ENCODE data around the gene FIP1L1.
"Not testable (repeated sequence)": the region's sequence is repeated elsewhere in the genome, so short reads cannot be mapped to it uniquely, and the experiment has no call there.

Gene FIP1L1

GRCh38 chr4:53377319-53378170, at the start of gene FIP1L1:
Gene FIP1L1 (plus strand): TSS chr4:53377641. CDS start chr4:53377839, 198 bp downstream.
- Histone ChIP-seq H3K4me1 (ENCODE audit: insufficient read depth, low read length) (peaks cover 9% of the 10 kb centered on the region), H3K9ac (ENCODE audit: low read length) (peak within 1 kb of the TSS; percentile 68), H3K27me3 (ENCODE audit: control insufficient read depth in 1 of 2, insufficient read depth in 2 of 2, low read length in 2 of 2) (no peaks in the 10 kb centered on the region), H3K27ac (ENCODE audit: low read depth, low read length) (peak within 1 kb of the TSS; percentile 82), H3K4me3 (ENCODE audit: low read depth in 1 of 2, low read length in 2 of 2) (peak within 1 kb of the TSS; percentile 91 to 99), H3K36me3 (ENCODE audit: insufficient read depth, low read length) (peaks cover 5% of the 10 kb centered on the region), H3K9me3 (ENCODE audit: low read length) (no peaks in the 10 kb centered on the region)

GRCh38 chr4:53334916-53335315, 42.5 kb upstream of the FIP1L1 start:
- not testable (repeated sequence) for H3K27me3 ChIP-seq (ENCODE audit: control insufficient read depth in 1 of 2, insufficient read depth in 2 of 2, low read length in 2 of 2); H3K9me3 ChIP-seq (ENCODE audit: low read length); H3K9ac ChIP-seq (ENCODE audit: low read length)

GRCh38 chr4:53340145-53340544, 37.3 kb upstream of the FIP1L1 start:
- not testable (repeated sequence) for H3K4me3 ChIP-seq (ENCODE audit: low read depth in 1 of 2, low read length in 2 of 2); H3K27me3 ChIP-seq (ENCODE audit: control insufficient read depth in 1 of 2, insufficient read depth in 2 of 2, low read length in 2 of 2); H3K4me1 ChIP-seq (ENCODE audit: insufficient read depth, low read length); H3K27ac ChIP-seq (ENCODE audit: low read depth, low read length); H3K36me3 ChIP-seq (ENCODE audit: insufficient read depth, low read length); H3K9ac ChIP-seq (ENCODE audit: low read length); H3K9me3 ChIP-seq (ENCODE audit: low read length)

More at GRCh38 chr4:53334916-53335315, 42.5 kb upstream of the FIP1L1 start:
- not testable (repeated sequence) for H3K36me3 ChIP-seq (ENCODE audit: insufficient read depth, low read length); H3K27ac ChIP-seq (ENCODE audit: low read depth, low read length); H3K4me3 ChIP-seq (ENCODE audit: low read depth in 1 of 2, low read length in 2 of 2); H3K4me1 ChIP-seq (ENCODE audit: insufficient read depth, low read length)

- not testable (repeated sequence) for H3K27me3 ChIP-seq (ENCODE audit: control insufficient read depth in 1 of 2, insufficient read depth in 2 of 2, low read length in 2 of 2); H3K27ac ChIP-seq (ENCODE audit: low read depth, low read length); H3K9ac ChIP-seq (ENCODE audit: low read length); H3K9me3 ChIP-seq (ENCODE audit: low read length); H3K4me1 ChIP-seq (ENCODE audit: insufficient read depth, low read length); H3K36me3 ChIP-seq (ENCODE audit: insufficient read depth, low read length); H3K4me3 ChIP-seq (ENCODE audit: low read depth in 1 of 2, low read length in 2 of 2)
These were observed 31.0 kb upstream of the FIP1L1 start for GRCh38 chr4:53346392-53346791.

GRCh38 chr4:53346920-53347852, 30.3 kb upstream of the FIP1L1 start:
- Histone ChIP-seq H3K27ac (ENCODE audit: low read depth, low read length) (no peak overlapping the region), H3K4me3 (ENCODE audit: low read depth in 1 of 2, low read length in 2 of 2) (no peak overlapping the region), H3K27me3 (ENCODE audit: control insufficient read depth in 1 of 2, insufficient read depth in 2 of 2, low read length in 2 of 2) (no peaks in the 10 kb centered on the region), H3K9me3 (ENCODE audit: low read length) (no peaks in the 10 kb centered on the region), H3K36me3 (ENCODE audit: insufficient read depth, low read length) (no peaks in the 10 kb centered on the region), H3K4me1 (ENCODE audit: insufficient read depth, low read length) (peaks cover 8% of the 10 kb centered on the region), H3K9ac (ENCODE audit: low read length) (no peak overlapping the region)

GRCh38 chr4:53348046-53348445, 29.4 kb upstream of the FIP1L1 start:
- Histone ChIP-seq H3K4me1 (ENCODE audit: insufficient read depth, low read length) (peaks cover 8% of the 10 kb centered on the region), H3K4me3 (ENCODE audit: low read depth in 1 of 2, low read length in 2 of 2) (no peak overlapping the region), H3K27me3 (ENCODE audit: control insufficient read depth in 1 of 2, insufficient read depth in 2 of 2, low read length in 2 of 2) (no peaks in the 10 kb centered on the region), H3K36me3 (ENCODE audit: insufficient read depth, low read length) (no peaks in the 10 kb centered on the region), H3K9ac (ENCODE audit: low read length) (no peak overlapping the region), H3K9me3 (ENCODE audit: low read length) (no peaks in the 10 kb centered on the region), H3K27ac (ENCODE audit: low read depth, low read length) (no peak overlapping the region)

- H3K4me1 ChIP-seq (ENCODE audit: insufficient read depth, low read length): peaks cover 8% of the 10 kb centered on the region
- H3K4me3 ChIP-seq (ENCODE audit: low read depth in 1 of 2, low read length in 2 of 2): no peak overlapping the region
- H3K9me3 ChIP-seq (ENCODE audit: low read length): no peaks in the 10 kb centered on the region
- H3K9ac ChIP-seq (ENCODE audit: low read length): no peak overlapping the region
- no peaks in the 10 kb centered on the region for H3K36me3 ChIP-seq (ENCODE audit: insufficient read depth, low read length)
- no peak overlapping the region for H3K27ac ChIP-seq (ENCODE audit: low read depth, low read length)
- H3K27me3 ChIP-seq (ENCODE audit: control insufficient read depth in 1 of 2, insufficient read depth in 2 of 2, low read length in 2 of 2): no peaks in the 10 kb centered on the region
These were observed 28.4 kb upstream of the FIP1L1 start for GRCh38 chr4:53349091-53349491.

- no peaks in the 10 kb centered on the region for H3K4me1 ChIP-seq (ENCODE audit: insufficient read depth, low read length)
- no peak overlapping the region for H3K4me3 ChIP-seq (ENCODE audit: low read depth in 1 of 2, low read length in 2 of 2)
- no peaks in the 10 kb centered on the region for H3K36me3 ChIP-seq (ENCODE audit: insufficient read depth, low read length)
- no peak overlapping the region for H3K27ac ChIP-seq (ENCODE audit: low read depth, low read length)
- H3K27me3 ChIP-seq (ENCODE audit: control insufficient read depth in 1 of 2, insufficient read depth in 2 of 2, low read length in 2 of 2): no peaks in the 10 kb centered on the region
- no peaks in the 10 kb centered on the region for H3K9me3 ChIP-seq (ENCODE audit: low read length)
- H3K9ac ChIP-seq (ENCODE audit: low read length): no peak overlapping the region
These were observed 23.3 kb upstream of the FIP1L1 start for GRCh38 chr4:53354012-53354722.

GRCh38 chr4:53355930-53356521, 21.4 kb upstream of the FIP1L1 start:
- Histone ChIP-seq H3K27ac (ENCODE audit: low read depth, low read length) (no peak overlapping the region), H3K27me3 (ENCODE audit: control insufficient read depth in 1 of 2, insufficient read depth in 2 of 2, low read length in 2 of 2) (no peaks in the 10 kb centered on the region), H3K36me3 (ENCODE audit: insufficient read depth, low read length) (no peaks in the 10 kb centered on the region), H3K9me3 (ENCODE audit: low read length) (no peaks in the 10 kb centered on the region), H3K9ac (ENCODE audit: low read length) (no peak overlapping the region), H3K4me3 (ENCODE audit: low read depth in 1 of 2, low read length in 2 of 2) (no peak overlapping the region), H3K4me1 (ENCODE audit: insufficient read depth, low read length) (no peaks in the 10 kb centered on the region)

- no peaks in the 10 kb centered on the region for H3K36me3 ChIP-seq (ENCODE audit: insufficient read depth, low read length)
These were observed 16.0 kb upstream of the FIP1L1 start for GRCh38 chr4:53361451-53361850.

GRCh38 chr4:53362093-53362492, 15.3 kb upstream of the FIP1L1 start:
- no peak overlapping the region for H3K9ac ChIP-seq (ENCODE audit: low read length)
- H3K27ac ChIP-seq (ENCODE audit: low read depth, low read length): no peak overlapping the region
- H3K4me1 ChIP-seq (ENCODE audit: insufficient read depth, low read length): peaks cover 13% of the 10 kb centered on the region
- no peaks in the 10 kb centered on the region for H3K36me3 ChIP-seq (ENCODE audit: insufficient read depth, low read length)
- H3K4me3 ChIP-seq (ENCODE audit: low read depth in 1 of 2, low read length in 2 of 2): no peak overlapping the region
- H3K9me3 ChIP-seq (ENCODE audit: low read length): no peaks in the 10 kb centered on the region
- H3K27me3 ChIP-seq (ENCODE audit: control insufficient read depth in 1 of 2, insufficient read depth in 2 of 2, low read length in 2 of 2): no peaks in the 10 kb centered on the region

More at GRCh38 chr4:53361451-53361850, 16.0 kb upstream of the FIP1L1 start:
- no peaks in the 10 kb centered on the region for H3K27me3 ChIP-seq (ENCODE audit: control insufficient read depth in 1 of 2, insufficient read depth in 2 of 2, low read length in 2 of 2)
- H3K9ac ChIP-seq (ENCODE audit: low read length): no peak overlapping the region
- no peaks in the 10 kb centered on the region for H3K9me3 ChIP-seq (ENCODE audit: low read length)
- H3K4me3 ChIP-seq (ENCODE audit: low read depth in 1 of 2, low read length in 2 of 2): no peak overlapping the region
- H3K4me1 ChIP-seq (ENCODE audit: insufficient read depth, low read length): peaks cover 13% of the 10 kb centered on the region
- no peak overlapping the region for H3K27ac ChIP-seq (ENCODE audit: low read depth, low read length)

Measured in muscle layer of colon (tissue), 2 donors.